NCI-H2196 treated with DMSO at 0.1 percent for 48 hours (cell line): ENCODE measurements around the gene FAM131B.
"Not testable (repeated sequence)": the region's sequence is repeated elsewhere in the genome, so short reads cannot be mapped to it uniquely, and the experiment has no call there.

Source experiments
- DNase-seq: peaks from one replicate; lab custom pipeline; 2025; ENCODE audit not compliant: unreplicated experiment; lab: John Stamatoyannopoulos, UW

Gene FAM131B

GRCh38 chr7:143395187-143396149 lies 33.0 kb upstream of the FAM131B start:
- DNase-seq: no peak

- DNase-seq: no peak
These were observed 32.3 kb upstream of the FAM131B start for GRCh38 chr7:143394777-143395176.

GRCh38 chr7:143394068-143394467 lies 31.6 kb upstream of the FAM131B start:
- no peak for DNase-seq

GRCh38 chr7:143393267-143394041 lies 30.9 kb upstream of the FAM131B start:
- no peak for DNase-seq

- no peak for DNase-seq
These were observed 30.4 kb upstream of the FAM131B start for GRCh38 chr7:143392875-143393266.

- not testable (repeated sequence) for DNase-seq
These were observed 29.9 kb upstream of the FAM131B start for GRCh38 chr7:143392427-143392826.

- no peak for DNase-seq
These were observed 29.2 kb upstream of the FAM131B start for GRCh38 chr7:143391462-143392404.

GRCh38 chr7:143390773-143391317 lies 28.3 kb upstream of the FAM131B start:
- DNase-seq: no peak

- no peak for DNase-seq
These were observed 27.7 kb upstream of the FAM131B start for GRCh38 chr7:143390104-143390772.

GRCh38 chr7:143389316-143390103 lies 27.0 kb upstream of the FAM131B start:
- DNase-seq: no peak

GRCh38 chr7:143388491-143389101 lies 26.1 kb upstream of the FAM131B start:
- DNase-seq: no peak

- DNase-seq: no peak
These were observed 25.5 kb upstream of the FAM131B start for GRCh38 chr7:143388051-143388450.

GRCh38 chr7:143387156-143387975 lies 24.9 kb upstream of the FAM131B start:
- no peak for DNase-seq

GRCh38 chr7:143385891-143386781 lies 23.6 kb upstream of the FAM131B start:
- no peak for DNase-seq

GRCh38 chr7:143384661-143385631 lies 22.4 kb upstream of the FAM131B start:
- DNase-seq: no peak

- no peak for DNase-seq
These were observed 21.6 kb upstream of the FAM131B start for GRCh38 chr7:143384148-143384547.
